ENCODE data around the gene KIAA1671. TPM values are rescaled to one million over a fixed set of nuclear protein-coding genes. Genes with fewer than 3 reads are reported as not detected.

Gene KIAA1671
- polyA plus RNA-seq, 3 donors: 4.4 to 5.5 (median 4.8) TPM

DNA sequence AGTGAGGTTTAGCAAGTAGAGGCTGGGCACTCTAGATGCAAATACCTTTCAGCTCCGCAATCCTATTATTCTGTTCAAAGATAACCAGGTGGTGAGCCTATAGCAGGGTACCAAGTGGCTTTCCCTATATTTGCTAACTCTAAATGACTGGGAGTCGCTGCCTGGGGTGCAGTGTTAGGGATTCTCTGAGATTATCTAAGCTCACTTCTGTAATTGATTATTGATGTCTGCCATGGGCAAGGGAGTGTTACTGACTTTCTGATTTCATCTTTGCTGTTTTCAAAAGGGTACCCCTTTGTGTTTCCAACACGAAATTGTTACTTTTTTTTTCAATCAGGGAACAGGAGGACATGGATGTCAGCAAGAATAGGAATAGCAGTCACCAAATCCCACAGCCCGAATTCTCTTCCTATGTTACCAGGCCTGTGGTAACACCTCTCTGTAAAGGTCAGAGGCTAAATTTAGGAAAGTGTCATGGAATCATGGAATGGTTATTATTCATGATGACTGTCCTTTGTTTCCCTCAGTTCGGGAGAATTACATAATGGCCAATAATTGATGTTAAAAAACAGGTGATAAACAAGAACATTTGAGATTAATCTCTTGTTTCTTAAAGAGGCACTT is 184.5 kb downstream of the KIAA1671 start:
- no peak overlapping the region for H3K27ac ChIP-seq (ENCODE audit: low read depth, low read length)
- 77 to 85% (median 80%) methylated on average over 5 of the region's 5 CpGs for WGBS, 3 donors

DNA sequence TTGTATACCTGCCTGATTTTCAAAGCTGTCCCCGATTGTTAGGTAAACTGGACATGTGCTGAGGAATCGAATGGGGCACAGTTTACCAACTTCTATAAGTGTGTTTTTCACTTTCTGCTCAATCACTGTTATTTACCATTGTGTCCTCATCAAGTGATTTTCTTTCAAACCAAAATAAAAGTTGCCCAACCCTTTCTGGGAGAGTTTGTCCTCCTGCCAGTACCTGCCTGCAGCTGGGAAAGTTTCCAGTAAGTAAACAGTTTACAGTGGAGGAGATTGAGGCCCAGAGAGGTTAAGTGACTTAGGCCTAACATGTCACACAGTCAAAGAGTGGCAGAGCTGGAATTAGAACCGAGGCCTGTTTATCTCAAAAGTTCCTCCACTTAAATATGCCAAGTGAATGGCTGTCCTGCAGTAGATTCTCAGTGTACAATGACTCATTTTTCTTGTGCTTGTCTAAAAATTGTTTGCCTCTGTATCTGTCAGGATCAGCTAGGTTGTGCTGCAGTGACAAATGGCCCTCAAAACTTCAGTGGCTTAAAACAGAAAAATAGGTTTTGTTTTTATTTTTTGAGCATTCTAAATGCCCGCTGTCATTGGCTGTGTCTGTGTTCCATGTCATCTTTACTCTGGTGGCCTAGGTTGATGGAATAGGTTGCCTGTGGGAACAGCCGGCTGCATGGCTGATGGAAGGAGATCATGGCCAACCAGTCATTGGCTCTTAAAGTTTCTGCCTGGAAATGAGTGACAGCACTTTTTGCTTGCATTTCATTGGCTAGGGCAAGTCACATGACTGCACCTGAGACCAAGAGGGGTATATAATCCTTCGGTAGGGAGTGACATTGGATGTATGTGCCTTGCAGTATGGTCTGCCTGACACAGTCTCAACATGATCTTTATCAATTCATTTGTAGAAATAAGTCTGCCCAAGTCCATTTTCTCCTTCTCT is 185.3 kb downstream of the KIAA1671 start:
- WGBS, 3 donors: 63 to 91% (median 87%) methylated on average over 6 of the region's 6 CpGs
- no peak overlapping the region for H3K27ac ChIP-seq (ENCODE audit: low read depth, low read length)

DNA sequence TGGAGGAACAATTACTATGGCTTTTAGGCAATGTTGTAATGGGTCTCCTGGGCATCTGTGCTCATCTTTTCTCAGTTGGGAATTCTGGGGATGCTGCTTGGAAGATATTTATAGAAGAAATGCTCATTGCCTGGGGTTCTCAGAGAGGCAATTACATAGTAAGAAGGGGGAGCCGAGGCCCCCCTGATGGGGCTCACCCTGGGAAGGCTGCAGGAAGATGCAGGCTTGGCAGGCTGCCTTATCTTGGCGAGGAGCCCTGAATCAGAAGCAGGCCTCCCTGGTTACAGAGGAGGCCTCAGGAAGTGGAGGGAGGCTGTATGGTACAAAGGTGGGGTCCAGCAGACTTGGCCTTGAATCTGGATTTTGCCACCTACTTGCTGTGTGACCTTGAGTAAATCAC is 186.5 kb downstream of the KIAA1671 start:
- 11 to 48% (median 13%) methylated on average over 2 of the region's 2 CpGs for WGBS, 3 donors
- no peak overlapping the region for H3K27ac ChIP-seq (ENCODE audit: low read depth, low read length)

DNA sequence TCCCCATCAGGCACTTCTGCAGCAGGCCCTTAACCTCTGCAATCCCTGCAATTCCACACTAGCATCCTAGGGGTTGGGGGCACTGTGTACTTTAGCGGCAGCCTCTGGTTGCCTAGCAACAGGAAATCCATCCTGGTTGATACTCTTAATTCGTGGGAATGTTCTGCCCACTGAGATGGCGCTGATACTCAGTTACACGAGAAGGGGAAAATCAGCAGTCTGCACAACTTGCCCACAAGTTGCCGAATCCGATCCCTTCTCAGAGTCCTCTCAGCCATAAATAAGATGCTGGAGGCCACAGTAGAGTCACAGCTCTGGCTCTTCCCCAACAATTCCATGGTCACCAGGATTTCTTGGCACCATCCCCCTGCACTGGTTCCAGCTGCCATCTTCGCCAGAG is 189.6 kb downstream of the KIAA1671 start:
- no peak overlapping the region for H3K27ac ChIP-seq (ENCODE audit: low read depth, low read length)
- WGBS, 3 donors: 77 to 83% (median 79%) methylated on average over 7 of the region's 7 CpGs

GRCh38 chr22:25143156-25144076 is 190.9 kb downstream of the KIAA1671 start:
- H3K27ac ChIP-seq (ENCODE audit: low read depth, low read length): no peak overlapping the region
- 73 to 84% (median 76%) methylated on average over 5 of the region's 5 CpGs for WGBS, 3 donors

DNA sequence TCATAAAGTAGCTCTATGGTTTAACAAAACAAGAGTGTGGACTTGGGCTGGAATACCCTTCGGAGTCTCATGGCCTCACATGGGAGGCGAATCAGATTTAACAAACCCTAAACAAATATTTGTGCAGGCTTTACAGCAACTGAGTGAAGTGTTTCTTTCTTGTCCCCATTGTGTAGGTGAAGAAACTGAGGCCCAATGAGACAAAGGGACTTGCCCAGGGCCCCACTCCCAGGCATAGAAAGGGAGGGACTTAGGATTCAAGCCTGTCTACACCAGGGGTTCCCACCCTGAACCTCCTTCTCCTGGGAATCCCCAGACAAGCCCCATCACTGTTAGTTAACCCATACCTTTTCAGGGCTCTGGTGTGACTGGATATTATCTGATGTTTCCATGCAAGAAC is 192.0 kb downstream of the KIAA1671 start:
- no peak overlapping the region for H3K27ac ChIP-seq (ENCODE audit: low read depth, low read length)
- 73 to 100% (median 96%) methylated on average over 2 of the region's 2 CpGs for WGBS, 3 donors

DNA sequence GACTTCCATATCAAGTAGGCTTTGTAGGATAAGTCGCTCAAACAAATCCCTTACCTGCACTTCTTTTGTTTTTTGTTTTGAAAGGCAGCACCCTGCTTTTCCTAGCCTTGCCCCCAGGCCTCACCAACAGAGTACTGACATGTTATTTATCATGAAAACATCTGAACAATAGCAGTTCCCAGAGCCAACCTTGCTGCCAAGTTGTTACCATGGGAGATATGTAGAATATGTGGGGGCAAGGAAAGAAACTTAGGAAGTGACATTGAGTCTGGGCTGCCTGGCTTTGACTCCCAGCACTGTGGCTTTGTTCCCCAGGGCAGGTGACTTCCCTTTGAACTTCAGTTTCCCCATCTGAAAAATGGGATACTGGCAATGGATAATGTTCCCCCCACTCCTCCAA is 193.8 kb downstream of the KIAA1671 start:
- WGBS, 3 donors: 72 to 90% (median 73%) methylated on average over 1 of the region's 1 CpG
- no peak overlapping the region for H3K27ac ChIP-seq (ENCODE audit: low read depth, low read length)

DNA sequence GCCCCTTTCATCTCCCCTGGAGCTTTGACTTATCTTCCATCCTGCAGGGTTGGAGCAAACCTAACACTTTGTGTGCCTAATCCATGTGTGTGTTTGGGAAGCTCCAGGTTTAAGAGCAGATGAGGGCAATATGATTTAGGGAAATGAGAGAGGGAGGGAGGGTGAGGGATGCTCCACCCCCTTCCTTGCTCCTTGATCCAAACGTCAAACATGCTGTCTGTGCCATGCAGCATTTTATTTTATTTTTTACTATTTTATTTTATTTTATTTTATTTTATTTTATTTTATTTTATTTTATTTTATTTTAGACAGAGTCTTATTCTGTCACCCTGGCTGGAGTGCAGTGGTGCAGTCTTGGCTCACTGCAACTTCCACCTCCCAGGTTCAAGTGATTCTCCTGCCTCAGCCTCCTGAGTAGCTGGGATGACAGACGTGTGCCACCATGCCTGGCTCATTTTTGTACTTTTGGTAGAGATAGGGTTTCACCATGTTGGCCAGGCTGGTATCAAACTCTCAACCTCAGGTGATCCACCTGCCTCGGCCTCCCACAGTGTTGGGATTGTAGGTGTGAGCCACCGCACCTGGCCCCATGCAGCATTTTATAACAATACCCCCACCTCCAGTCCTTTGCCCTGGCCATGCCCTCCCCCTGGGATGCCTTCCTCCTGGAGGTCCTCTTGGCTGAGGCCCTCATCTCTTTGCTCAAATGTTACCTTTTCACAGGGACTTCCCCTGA is 194.6 kb downstream of the KIAA1671 start:
- no peak overlapping the region for H3K27ac ChIP-seq (ENCODE audit: low read depth, low read length)
- WGBS, 3 donors: 47 to 73% (median 61%) methylated on average over 4 of the region's 4 CpGs

DNA sequence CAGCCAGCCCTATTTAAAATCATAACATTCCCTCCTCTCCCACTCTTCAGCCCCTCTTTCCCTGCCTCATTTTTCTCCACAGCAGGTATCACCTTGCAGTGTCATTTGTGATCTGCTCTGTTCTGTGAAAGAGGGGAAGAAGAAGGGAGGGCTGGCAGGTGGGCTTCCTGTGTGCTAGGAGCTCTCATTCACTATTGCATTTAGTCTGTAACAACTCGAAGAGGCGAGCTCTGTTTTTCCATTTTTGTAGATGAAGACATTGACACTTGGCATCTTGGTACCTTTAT is 195.1 kb downstream of the KIAA1671 start:
- H3K27ac ChIP-seq (ENCODE audit: low read depth, low read length): no peak overlapping the region
- 77 to 81% (median 81%) methylated on average over 2 of the region's 2 CpGs for WGBS, 3 donors

DNA sequence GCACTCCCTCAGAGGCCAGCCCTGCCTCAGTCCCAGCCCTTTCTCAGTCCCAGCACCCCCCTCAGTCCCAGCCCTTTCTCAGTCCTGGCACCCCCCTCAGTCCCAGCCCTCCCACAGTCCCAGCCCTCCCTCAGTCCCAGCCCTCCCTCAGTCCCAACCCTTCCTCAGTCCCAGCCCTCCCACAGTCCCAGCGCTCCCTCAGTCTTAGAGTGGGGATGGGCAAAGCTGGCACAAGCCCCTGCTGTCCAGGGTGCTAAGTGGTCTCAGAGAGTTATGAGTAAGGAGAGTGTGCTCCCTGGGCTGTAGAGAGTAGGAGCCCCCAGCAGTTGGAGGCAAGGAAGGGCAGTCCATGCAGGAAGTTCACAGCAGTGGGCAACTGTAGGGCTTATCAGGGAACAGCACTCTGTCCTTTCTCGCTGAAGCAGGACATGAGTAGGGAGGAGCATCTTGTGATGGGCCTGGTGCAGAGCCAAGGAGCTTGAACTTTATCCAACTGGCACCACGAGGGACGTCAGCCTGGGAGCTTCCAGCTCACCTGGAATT is 195.7 kb downstream of the KIAA1671 start:
- WGBS, 3 donors: 15 to 24% (median 20%) methylated on average over 4 of the region's 4 CpGs
- H3K27ac ChIP-seq (ENCODE audit: low read depth, low read length): no peak overlapping the region

GRCh38 chr22:25149014-25149413 is 196.5 kb downstream of the KIAA1671 start:
- H3K27ac ChIP-seq (ENCODE audit: low read depth, low read length): no peak overlapping the region

DNA sequence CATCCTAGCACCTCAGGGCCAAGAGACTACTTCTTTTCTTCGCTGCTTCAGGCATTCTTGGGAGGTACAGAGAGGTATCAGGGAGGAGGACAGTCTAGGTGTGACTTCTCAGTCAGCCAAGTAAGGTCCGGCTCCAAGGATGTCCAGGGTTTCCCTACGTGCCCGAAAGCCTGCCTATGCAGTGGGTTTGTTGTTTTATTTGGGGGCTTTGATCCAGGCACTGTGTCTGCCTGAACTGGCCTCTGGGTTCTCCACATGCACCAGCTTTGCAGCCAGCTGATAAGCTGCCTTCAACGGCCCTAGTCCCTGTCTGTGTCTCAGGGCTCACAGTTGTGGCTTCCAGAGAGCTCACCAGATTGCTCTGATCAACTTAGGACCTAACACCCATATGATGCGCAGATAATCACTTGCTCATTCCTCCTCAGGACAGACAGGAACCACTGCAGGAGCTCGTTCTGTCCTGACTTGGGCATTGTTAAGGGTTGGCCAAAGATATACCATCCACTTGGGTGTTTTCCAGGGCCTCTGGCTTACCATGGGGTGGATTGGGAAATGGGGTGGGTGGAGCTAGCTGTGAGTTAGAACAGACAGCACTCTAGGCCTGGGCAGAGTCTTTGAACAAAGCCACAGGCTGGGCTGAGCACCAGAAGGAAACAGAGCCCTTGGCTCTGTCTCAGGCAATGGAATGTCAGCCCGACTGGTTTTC is 201.6 kb downstream of the KIAA1671 start:
- WGBS, 3 donors: 71 to 75% (median 73%) methylated on average over 8 of the region's 8 CpGs
- no peak overlapping the region for H3K27ac ChIP-seq (ENCODE audit: low read depth, low read length)

More at GRCh38 chr22:25149014-25149413, 196.5 kb downstream of the KIAA1671 start:
- 78 to 88% (median 79%) methylated on average over 6 of the region's 6 CpGs for WGBS, 3 donors

DNA sequence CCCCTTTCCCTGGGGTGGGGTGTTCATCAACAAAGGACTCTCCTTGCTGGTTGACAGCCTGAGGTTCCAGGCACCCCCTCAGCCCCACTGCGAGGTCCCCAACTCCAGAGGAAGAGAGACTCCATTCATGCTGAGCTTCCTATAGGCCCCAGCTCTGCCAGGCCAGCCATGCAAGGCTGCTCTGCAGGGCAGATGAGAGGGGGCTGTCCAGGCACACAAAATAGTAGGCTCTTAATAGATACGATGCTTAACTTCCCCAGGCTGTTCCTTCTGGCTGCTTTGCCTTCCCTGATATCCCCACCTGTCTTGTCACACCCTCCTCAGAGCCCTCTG is 202.1 kb downstream of the KIAA1671 start:
- WGBS, 3 donors: 48 to 70% (median 62%) methylated on average over 2 of the region's 2 CpGs
- H3K27ac ChIP-seq (ENCODE audit: low read depth, low read length): no peak overlapping the region

GRCh38 chr22:25156736-25157135 is 204.2 kb downstream of the KIAA1671 start:
- H3K27ac ChIP-seq (ENCODE audit: low read depth, low read length): no peak overlapping the region
- WGBS, 3 donors: 90 to 97% (median 93%) methylated on average over 4 of the region's 4 CpGs

DNA sequence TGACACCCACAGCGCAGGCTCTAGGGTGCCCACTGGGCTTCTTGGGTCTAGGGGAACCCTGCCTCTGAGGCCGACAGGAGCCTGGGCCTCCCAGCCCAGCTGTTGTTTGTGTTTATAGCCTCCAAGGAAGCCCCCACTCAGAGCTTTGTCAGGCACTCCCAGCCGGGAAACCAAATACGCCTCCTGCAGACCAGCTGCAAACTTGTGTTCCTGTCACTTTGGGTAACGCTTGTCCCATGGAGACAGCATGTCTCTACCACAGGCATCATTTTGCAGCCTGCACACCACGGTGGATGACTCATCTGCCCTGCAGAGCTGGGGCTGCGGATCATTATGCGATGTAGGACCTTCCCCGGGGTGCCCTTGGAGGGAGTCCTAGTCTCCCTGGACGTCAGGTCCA is 206.5 kb downstream of the KIAA1671 start:
- 73 to 83% (median 74%) methylated on average over 10 of the region's 10 CpGs for WGBS, 3 donors
- H3K27ac ChIP-seq (ENCODE audit: low read depth, low read length): no peak overlapping the region

GRCh38 chr22:25160120-25160996 is 207.8 kb downstream of the KIAA1671 start:
- 87 to 92% (median 91%) methylated on average over 11 of the region's 11 CpGs for WGBS, 3 donors
- H3K27ac ChIP-seq (ENCODE audit: low read depth, low read length): no peak overlapping the region
